Measurements from ENCODE around the gene RPE65. TPM values are rescaled to one million over a fixed set of nuclear protein-coding genes. Genes with fewer than 3 reads are reported as not detected.

Gene RPE65
- total RNA-seq, 1 experiment from 2014 or later: not detected

DNA sequence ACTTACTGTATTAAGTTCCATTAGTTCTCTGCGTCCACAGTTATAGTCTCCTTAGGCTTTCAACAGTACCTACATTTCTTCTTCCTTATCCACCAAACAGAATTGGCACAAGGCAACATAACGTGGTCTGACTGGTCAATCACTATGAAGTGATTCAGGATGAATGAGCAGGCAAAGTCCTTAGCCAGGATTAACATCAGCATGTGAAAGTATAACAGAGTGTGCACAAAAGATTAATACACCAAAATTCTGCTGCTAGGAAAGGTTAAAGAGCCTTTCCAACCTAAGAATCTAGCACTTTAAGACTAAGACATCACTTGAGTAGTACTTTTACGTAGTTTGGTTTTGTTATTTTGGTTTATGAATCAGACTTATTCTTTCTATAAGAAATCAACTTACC is 31.3 kb upstream of the RPE65 start:
- no peak overlapping the region for H3K4me3 Mint-ChIP-seq
- ATAC-seq (no peak), DNase-seq (ENCODE audit: low spot score) (no peak)
- TF ChIP-seq NR1H2 (CRISPR knock-in tag; IDR thresholded peaks at IDR 0.05): no peak
- TF ChIP-seq SOX15 (CRISPR knock-in tag; IDR thresholded peaks at IDR 0.05): no peak
- TF ChIP-seq GTF2I (CRISPR knock-in tag; conservative IDR thresholded peaks at IDR 0.05): no peak
- TF ChIP-seq ZNF423 (CRISPR knock-in tag; IDR thresholded peaks at IDR 0.05): no peak
- TF ChIP-seq NR3C1 (CRISPR knock-in tag; conservative IDR thresholded peaks at IDR 0.05; ENCODE audit: low read depth): no peak
- no peak overlapping the region; the same call in 1 of the 2 replicates for H3K27ac Mint-ChIP-seq
- no peaks in the 10 kb centered on the region for H3K27me3 Mint-ChIP-seq (ENCODE audit: low read depth)
- CTCF ChIA-PET: no interaction called here
- no peaks in the 10 kb centered on the region for H3K9me3 Mint-ChIP-seq
- H3K36me3 Mint-ChIP-seq: peaks cover 75% of the 10 kb centered on the region
- POLR2A ChIA-PET: no interaction called here
- peaks cover 19% of the 10 kb centered on the region for H3K4me1 Mint-ChIP-seq

- Mint-ChIP-seq H3K4me3 (no peak overlapping the region), H3K4me1 (peaks cover 22% of the 10 kb centered on the region), H3K27me3 (ENCODE audit: low read depth) (no peaks in the 10 kb centered on the region), H3K9me3 (no peaks in the 10 kb centered on the region), H3K27ac (no peak overlapping the region), H3K36me3 (peaks cover 77% of the 10 kb centered on the region)
- DNase-seq (ENCODE audit: low spot score) (no peak), ATAC-seq (no peak)
- no peak for TF ChIP-seq GRHL2 (CRISPR knock-in tag; IDR thresholded peaks at IDR 0.05; ENCODE audit: insufficient replicate concordance, severe bottlenecking)
- TF ChIP-seq, protein P1, sequence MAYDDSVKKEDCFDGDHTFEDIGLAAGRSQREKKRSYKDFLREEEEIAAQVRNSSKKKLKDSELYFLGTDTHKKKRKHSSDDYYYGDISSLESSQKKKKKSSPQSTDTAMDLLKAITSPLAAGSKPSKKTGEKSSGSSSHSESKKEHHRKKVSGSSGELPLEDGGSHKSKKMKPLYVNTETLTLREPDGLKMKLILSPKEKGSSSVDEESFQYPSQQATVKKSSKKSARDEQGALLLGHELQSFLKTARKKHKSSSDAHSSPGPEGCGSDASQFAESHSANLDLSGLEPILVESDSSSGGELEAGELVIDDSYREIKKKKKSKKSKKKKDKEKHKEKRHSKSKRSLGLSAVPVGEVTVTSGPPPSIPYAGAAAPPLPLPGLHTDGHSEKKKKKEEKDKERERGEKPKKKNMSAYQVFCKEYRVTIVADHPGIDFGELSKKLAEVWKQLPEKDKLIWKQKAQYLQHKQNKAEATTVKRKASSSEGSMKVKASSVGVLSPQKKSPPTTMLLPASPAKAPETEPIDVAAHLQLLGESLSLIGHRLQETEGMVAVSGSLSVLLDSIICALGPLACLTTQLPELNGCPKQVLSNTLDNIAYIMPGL (CRISPR knock-in tag; IDR thresholded peaks at IDR 0.05): no peak
- no peak for TF ChIP-seq ZNF281 (CRISPR knock-in tag; IDR thresholded peaks at IDR 0.05)
- TF ChIP-seq ATF3 (CRISPR knock-in tag; conservative IDR thresholded peaks at IDR 0.05): no peak
- TF ChIP-seq FOXP1 (CRISPR knock-in tag; IDR thresholded peaks at IDR 0.05; ENCODE audit: borderline replicate concordance): no peak
- TF ChIP-seq ATF6 (CRISPR knock-in tag; IDR thresholded peaks at IDR 0.05): no peak
- no peak for TF ChIP-seq SP1 (CRISPR knock-in tag; conservative IDR thresholded peaks at IDR 0.05)
- TF ChIP-seq, protein P2, sequence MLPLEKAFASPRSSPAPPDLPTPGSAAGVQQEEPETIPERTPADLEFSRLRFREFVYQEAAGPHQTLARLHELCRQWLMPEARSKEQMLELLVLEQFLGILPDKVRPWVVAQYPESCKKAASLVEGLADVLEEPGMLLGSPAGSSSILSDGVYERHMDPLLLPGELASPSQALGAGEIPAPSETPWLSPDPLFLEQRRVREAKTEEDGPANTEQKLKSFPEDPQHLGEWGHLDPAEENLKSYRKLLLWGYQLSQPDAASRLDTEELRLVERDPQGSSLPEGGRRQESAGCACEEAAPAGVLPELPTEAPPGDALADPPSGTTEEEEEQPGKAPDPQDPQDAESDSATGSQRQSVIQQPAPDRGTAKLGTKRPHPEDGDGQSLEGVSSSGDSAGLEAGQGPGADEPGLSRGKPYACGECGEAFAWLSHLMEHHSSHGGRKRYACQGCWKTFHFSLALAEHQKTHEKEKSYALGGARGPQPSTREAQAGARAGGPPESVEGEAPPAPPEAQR (CRISPR knock-in tag; IDR thresholded peaks at IDR 0.05): no peak
- TF ChIP-seq ZNF232 (CRISPR knock-in tag; IDR thresholded peaks at IDR 0.05): no peak
- TF ChIP-seq NFE2L1 (CRISPR knock-in tag; IDR thresholded peaks at IDR 0.05): no peak
- TF ChIP-seq, protein P3, sequence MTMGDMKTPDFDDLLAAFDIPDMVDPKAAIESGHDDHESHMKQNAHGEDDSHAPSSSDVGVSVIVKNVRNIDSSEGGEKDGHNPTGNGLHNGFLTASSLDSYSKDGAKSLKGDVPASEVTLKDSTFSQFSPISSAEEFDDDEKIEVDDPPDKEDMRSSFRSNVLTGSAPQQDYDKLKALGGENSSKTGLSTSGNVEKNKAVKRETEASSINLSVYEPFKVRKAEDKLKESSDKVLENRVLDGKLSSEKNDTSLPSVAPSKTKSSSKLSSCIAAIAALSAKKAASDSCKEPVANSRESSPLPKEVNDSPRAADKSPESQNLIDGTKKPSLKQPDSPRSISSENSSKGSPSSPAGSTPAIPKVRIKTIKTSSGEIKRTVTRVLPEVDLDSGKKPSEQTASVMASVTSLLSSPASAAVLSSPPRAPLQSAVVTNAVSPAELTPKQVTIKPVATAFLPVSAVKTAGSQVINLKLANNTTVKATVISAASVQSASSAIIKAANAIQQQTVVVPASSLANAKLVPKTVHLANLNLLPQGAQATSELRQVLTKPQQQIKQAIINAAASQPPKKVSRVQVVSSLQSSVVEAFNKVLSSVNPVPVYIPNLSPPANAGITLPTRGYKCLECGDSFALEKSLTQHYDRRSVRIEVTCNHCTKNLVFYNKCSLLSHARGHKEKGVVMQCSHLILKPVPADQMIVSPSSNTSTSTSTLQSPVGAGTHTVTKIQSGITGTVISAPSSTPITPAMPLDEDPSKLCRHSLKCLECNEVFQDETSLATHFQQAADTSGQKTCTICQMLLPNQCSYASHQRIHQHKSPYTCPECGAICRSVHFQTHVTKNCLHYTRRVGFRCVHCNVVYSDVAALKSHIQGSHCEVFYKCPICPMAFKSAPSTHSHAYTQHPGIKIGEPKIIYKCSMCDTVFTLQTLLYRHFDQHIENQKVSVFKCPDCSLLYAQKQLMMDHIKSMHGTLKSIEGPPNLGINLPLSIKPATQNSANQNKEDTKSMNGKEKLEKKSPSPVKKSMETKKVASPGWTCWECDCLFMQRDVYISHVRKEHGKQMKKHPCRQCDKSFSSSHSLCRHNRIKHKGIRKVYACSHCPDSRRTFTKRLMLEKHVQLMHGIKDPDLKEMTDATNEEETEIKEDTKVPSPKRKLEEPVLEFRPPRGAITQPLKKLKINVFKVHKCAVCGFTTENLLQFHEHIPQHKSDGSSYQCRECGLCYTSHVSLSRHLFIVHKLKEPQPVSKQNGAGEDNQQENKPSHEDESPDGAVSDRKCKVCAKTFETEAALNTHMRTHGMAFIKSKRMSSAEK (CRISPR knock-in tag; IDR thresholded peaks at IDR 0.05; ENCODE audit: borderline replicate concordance): no peak
- TF ChIP-seq, protein P4, sequence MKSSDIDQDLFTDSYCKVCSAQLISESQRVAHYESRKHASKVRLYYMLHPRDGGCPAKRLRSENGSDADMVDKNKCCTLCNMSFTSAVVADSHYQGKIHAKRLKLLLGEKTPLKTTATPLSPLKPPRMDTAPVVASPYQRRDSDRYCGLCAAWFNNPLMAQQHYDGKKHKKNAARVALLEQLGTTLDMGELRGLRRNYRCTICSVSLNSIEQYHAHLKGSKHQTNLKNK (CRISPR knock-in tag; IDR thresholded peaks at IDR 0.05): no peak
- no peak for TF ChIP-seq CTCF (IDR thresholded peaks at IDR 0.05)
- ChIA-PET POLR2A (no interaction called here), CTCF (no interaction called here)
These were observed 29.7 kb upstream of the RPE65 start for GRCh38 chr1:68479501-68479900.

Data from WTC11 (cell line).